ENCODE measurements around the gene ASB16.
A peak's percentile ranks its signal among the peaks of the same experiment; 100 is the strongest.

ASB16 gene

GRCh38 chr17:44222112-44222869, 51.8 kb downstream of the ASB16 start:
- no peak for TF ChIP-seq CTCF (IDR thresholded peaks at IDR 0.05)
- Histone ChIP-seq H3K4me3 (peak overlapping the region; percentile 89), H3K27ac (peak overlapping the region; percentile 98)
- peak; percentile 88 for DNase-seq (ENCODE audit: low spot score)

GRCh38 chr17:44223541-44224071, 53.1 kb downstream of the ASB16 start:
- Histone ChIP-seq H3K27ac (peak overlapping the region; percentile 4 to 98), H3K4me3 (no peak overlapping the region)
- no peak for TF ChIP-seq CTCF (IDR thresholded peaks at IDR 0.05)
- DNase-seq (ENCODE audit: low spot score), result no peak

Data from coronary artery (tissue), 2 donors.